HG02798 (cell line): ENCODE data around the gene MYO7B.
"Not testable (repeated sequence)": the region's sequence is repeated elsewhere in the genome, so short reads cannot be mapped to it uniquely, and the experiment has no call there.

Experiments
- ATAC-seq: cut with Tn5 transposase; IDR thresholded peaks from one replicate; pipeline ENCODE4 v1.9.1; 2021; ENCODE audit warnings: mild to moderate bottlenecking; ENCODE audit not compliant: unreplicated experiment, poor library complexity

The MYO7B gene

DNA sequence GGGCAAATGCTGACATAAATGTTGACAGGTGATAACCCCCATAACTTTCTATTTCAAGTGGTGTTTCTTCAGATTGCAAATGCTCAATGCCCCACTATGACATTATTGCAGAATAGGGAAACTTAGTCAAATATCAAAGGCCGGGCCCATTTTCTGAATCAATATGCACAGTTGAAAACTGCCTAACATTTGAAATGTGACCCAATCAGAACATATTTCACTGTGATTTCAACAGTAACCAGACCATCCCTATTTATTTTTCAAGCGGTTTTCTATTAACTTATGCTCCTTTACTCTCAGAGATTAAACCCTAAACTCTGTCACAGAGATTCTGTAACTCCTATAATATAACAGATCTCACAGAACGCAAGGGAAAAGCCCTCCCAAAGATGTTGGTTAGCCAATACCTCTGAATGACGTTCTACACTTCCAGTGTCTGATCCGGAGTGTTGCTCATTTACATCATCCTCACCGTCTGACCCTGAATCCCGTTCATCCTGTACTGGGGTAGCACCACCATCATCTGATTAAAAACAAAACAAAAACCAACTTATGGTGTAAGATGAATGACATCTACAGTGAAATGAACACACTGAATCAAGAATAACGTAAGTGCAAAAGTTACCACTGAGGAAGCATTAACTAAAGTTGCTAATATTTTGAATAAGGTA lies 12.1 kb upstream of the MYO7B start:
- ATAC-seq = no peak

DNA sequence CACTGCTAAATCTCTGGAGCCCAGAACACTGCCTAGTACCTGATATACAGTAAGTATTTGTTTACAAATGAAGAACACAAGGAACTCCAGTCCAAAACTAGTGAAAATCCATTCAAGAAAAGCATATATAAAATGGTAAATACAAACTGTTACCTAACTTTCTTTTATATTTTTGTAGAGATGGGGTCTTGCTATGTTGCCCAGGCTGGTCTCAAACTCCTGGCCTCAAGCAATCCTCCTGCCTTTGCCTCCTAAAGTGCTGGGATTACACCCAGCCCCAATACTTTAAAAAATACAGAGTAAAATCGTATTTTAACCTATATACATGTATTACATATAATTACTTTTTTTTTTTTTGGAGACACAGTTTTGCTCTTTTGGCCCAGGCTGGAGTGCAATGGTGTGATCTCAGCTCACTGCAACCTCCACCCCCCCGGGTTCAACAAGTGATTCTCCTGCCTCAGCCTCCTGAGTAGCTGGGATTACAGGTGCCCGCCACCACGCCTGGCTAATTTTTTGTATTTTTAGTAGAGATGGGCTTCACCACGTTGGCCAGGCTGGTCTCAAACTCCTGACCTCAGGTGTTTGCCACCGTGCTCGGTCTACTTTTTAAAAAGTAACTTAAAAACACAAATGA lies 11.2 kb upstream of the MYO7B start:
- ATAC-seq = not testable (repeated sequence)

DNA sequence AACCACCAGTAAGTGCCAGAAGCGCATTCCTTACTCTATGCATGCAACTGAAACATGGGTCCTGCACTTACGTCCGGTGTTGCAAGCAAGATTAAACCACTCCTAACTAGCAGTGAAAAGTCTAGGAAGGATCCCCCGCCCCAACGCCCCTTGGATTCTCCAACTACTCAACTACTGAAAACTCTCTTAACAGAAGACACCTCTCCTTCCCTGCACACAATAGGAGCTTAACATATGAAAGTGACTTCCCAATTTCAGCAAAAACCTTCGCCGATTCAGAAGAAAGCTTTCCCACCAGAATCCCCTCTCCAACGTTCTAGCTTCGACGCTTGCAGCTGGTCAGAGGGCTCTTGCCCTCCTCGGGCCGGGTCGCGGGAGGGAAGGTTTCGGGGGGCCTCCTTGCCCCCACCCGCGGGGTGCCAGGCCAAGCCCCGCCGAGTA lies 9.8 kb upstream of the MYO7B start:
- ATAC-seq = no peak

DNA sequence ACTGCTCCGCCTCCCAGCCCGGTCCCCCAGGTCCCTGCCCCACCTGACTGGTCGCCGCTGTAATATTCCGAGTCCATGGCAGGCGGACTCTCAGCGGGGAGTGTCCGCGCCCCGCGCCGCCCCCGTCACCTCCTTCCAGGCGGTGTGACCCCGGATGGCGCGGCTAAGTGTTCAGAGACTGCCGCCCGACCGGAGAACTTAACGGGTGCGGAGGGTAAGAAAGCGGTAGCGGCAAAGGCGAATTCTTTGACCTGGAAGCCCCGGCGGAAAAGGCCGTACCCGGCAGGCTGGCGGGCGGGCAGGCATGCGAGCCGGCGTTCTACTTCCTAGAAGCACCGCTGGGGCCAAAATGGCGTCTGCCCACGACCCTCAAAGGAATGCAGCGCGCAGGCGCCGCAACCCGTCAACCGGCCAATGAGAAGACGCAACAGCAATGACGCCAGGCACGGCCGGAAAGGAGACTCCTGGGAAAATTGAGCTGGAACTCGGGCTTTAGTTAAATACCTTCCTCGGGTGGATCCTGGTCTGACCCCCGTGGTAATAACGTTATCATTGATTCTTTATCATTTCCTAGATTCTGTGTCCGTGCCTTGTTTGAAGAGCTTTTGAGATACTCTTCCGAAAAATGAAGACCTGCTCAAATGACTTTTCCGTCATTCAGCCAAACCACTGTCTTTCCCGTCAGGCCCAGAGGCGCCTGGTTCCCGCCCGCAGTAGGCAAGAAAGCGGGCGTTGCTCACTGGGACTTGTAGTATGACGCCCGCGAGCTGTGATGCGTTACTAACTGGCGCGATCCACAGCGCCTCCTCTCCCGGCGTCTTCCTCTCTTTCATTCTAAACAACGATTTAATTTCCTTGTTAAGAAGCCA lies 9.1 kb upstream of the MYO7B start, which contains the start of gene IWS1:
Gene IWS1 (minus strand): TSS at position 358 of the 869 bp plus-strand sequence. CDS start 281 bp downstream, at position 77.
- peak; percentile 94 for ATAC-seq

DNA sequence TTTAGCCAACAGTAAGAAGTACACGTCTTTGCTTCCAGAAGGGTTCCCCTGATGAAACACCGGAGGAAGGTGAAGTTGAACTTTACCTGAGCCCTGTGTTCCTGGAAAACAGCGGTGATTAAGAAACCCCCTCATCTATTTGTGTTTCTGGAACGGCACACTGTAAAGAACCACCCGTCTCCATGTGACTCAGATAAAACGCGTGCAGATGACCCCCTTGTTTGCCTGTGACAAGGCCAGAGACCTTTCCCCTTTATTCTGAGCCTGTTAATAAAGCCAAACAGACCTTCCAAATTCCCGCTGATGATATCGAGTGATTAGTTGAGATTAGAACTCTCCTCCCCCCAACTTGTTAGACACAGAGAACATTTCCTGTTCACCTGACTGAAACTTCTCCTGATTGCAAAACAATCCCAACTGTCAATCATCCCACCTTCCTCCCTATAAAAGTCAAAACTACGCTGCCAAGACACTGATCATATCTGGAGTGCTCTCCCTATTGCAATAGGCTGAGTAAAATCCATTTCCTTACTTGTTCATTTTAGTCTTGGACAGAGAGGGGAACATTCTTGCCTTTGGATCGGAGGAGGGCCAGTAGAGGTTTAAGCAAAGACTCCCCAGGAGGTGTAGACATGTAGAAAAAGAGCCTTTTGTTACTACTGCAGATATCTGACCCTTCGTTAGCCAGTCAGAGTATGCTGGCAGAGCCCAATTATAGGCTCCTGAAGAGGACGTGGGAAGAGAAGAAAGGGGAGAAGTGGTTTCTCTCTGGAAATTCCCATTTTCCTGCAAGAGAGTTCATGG lies 8.3 kb upstream of the MYO7B start:
- peak; percentile 2 for ATAC-seq

DNA sequence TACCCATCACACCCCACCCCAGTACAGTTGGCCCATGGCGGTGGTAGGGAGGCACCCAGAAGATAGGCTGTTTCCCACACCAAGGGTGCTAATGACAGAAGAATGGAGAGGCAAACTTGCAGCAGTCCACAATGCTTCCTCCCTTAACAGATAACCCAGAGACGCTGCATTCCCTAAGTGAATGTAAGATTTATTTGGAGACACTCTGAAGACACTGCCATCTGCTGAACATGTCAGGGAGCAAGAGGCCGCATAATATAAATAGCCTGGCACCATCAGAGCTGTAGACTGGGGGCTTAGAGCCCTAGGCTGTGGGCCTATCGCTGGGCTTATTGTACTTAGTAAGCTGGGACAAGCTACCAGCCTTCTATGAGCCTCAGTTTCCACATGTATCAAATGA lies 7.0 kb upstream of the MYO7B start:
- no peak for ATAC-seq

DNA sequence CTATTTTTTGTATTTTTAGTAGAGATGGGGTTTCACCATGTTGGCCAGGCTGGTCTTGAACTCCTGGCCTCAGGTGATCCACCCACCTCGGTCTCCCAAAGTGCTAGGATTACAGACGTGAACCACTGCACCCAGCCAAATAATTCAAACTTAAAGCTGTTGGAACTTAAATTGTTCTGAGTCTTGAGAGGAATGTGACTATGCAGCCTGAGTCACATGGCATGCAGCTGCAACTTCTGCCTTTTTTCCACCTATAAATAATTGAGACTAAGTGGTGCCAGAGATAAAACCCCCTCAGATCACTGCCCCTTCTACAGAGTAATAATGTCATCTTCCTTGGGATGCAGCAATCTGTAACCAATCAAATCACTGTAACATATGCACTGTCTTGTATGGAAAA lies 6.1 kb upstream of the MYO7B start:
- not testable (repeated sequence) for ATAC-seq

DNA sequence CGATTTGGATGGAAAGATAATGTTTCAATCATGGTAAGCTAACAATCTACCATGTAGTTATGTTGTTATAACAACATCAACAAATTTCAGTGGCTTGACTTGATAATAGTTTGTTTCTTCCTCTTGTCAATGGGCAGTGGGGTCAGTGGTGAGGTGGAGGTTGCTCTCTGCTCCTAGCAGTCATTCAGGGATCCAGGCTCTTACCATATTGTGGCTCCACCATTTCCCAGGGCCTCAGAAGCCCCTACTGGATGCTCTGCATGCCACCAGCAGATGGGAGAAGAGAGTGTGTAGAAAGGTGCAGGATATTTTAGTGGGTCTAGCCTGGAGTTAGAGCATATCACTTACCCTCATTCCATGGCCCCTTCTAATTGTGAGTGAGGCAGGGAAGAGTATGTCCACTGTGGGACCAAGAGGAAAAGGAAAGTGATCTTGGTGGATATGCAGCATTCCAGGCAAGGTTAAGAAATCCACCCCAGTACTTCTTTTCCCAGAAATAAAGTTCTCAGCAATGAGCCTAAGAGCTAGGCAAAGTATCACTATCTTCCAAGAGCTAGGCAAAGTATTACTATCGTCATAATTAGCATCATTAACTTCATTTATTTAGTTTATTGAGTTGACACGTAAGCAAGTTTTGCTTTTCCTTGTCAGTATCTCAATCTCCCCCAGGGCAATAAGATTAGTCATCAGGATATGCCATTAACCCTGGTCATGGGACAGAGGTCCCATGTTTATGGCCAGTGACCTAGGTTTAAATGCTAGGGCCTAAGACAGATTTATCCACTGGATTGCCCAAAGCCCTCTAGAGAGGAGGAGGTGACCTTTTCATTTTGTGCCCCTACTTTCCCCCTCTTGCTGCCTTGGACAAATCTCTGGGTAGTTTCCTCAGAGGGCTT lies 5.0 kb upstream of the MYO7B start:
- no peak for ATAC-seq

DNA sequence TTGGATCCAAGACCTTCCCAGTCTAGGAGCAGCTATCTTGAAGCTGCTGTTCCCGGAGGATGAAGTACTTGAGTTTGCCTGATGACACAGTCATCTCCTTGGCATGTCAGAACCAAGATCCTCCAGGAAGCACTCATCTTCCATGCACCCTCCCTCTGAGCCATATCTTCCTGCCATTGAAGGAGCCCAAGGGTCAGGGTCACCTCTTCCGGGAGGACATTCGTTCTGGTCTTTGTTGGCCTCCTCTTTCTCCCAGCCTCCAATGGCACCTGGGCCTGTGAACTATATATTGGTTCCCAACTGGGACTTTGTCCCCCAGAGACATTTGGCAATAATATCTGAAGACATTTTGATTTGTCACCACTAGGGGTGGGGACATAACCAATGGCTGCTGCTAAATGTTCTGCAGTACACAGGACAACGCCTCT lies 4.2 kb upstream of the MYO7B start:
- ATAC-seq = no peak

DNA sequence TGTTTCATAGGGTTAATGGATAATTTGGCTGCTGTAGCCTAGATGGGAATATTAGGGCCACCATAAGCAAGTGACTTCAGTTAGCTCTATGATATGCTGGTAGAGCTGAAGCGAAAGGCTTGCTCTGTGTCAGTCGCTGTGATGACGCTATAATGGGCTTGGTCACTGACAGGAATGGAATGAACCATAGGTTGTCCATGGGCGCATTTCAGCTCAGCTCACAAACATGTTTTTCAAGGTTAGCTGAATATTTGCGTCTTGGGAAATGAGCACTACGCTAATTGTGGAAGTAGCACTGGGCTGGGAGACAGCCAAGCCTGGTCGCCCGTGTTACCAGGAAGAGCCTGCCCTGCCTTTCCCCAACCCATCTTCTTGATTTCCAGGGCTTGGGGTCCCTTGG lies 3.2 kb upstream of the MYO7B start:
- no peak for ATAC-seq

DNA sequence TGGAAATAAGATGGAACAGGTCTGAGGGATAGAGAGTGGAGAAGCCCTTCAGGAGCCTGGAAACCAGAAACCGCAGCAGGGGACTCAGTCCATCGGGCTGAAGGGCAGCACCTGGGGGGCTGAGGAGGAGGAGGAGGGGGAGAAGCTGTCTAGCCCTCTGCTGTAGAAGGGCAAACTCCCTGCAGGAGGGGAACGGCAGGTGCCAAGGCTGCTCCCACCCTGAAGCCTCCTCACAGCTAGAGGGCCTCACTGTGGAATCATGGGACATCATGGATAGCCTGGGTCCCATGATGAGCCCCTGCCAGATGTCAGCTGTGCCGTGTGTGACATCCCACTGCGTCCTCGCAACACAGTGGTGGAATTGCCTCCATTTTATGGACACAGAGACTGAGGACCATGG lies 435 bp downstream of the MYO7B start:
- ATAC-seq = no peak

DNA sequence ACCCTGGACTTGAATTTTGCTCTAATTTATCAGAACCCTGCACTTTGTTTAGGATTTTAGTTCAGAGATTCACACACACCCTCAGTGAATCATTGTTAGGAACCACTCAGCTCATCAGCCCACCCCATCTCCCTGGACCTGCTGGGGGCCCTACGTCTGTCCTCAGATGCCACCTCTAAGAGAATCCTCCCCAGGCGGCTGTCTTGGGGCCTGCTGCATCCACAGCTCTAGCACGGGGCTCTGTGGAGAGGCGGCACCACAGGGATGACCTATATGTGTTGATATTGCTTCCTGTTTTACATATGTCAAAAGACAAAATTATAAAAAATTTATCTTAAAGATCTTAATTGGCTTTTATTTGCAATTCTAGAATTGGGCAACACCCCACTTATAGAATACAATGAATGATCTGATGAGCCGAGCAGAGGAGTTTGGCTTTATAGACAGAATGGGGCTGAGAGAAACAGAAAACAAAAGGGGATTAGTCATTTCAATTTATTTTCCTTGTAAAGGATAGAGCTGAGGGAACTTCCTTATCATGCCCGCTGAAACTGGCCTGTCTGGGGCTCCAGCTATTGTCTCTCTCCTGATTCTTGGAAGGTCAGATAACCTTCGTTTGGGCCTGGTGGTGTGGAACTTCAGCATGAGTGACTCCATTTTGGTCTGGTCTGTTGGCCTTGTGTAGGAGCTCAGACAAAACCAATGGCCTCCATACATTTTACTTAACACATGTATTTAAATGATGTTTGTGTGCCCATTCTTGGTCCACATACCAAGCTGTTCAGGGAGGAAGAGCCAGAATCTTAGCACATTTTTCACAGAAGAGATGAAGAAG lies 1.4 kb downstream of the MYO7B start:
- ATAC-seq = no peak

DNA sequence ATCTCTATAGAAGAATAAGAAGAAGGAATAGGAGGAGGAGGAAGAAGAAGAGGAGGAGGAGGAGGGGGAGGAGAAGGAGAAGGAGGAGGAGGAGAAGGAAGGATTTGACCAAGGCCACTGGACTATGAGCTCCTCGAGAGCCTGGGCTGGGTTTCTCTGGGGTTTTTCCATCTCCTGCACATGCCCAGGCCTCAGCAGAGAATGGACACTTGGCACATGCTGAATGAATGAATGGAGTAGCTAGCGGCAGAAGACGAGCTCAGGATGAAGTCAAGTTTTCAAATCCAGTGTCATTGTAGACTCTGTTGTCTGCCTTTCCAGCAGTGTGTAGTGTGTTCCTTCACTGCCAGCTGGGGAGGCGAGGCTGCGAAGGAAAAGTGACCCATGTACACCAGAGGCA lies 2.2 kb downstream of the MYO7B start:
- ATAC-seq = no peak

DNA sequence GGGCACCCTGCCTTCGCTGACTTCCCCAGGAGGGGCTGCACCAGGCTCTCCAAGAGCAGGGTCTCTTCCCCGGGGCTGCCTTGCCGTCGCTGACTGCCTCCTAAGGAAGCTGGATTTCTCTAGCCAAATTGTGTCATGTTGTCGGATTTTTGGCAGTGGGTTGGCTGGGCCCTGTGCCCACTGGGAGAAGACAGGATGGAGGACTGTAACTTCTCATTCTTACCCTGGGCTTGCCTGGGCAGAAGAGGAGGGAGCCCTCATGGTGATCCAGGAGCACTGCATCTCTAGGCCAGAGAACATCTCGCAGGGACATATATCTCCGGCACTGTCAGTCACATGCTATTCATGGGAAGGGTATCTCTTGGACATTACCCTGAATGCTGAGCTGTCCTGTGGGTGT lies 6.3 kb downstream of the MYO7B start:
- no peak for ATAC-seq

DNA sequence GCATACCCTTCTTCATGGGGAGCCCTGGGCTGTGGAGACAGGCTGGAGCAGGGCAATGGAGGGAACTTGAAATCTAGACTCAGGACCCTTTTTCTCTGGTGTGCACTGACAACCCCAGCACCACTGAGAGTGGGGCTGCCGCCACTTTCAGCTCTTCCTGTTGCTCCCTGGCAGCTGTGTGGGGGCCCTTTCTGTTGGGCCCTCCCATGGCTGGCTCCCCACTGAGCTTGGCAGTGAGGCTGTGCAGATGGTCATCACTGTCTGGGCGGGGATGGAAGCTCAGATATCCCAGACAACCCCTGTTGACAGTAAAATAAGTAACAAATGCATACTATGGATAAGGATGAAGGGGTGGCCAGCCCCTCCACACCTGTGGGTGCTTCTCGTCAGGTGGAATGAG lies 6.7 kb downstream of the MYO7B start:
- no peak for ATAC-seq

DNA sequence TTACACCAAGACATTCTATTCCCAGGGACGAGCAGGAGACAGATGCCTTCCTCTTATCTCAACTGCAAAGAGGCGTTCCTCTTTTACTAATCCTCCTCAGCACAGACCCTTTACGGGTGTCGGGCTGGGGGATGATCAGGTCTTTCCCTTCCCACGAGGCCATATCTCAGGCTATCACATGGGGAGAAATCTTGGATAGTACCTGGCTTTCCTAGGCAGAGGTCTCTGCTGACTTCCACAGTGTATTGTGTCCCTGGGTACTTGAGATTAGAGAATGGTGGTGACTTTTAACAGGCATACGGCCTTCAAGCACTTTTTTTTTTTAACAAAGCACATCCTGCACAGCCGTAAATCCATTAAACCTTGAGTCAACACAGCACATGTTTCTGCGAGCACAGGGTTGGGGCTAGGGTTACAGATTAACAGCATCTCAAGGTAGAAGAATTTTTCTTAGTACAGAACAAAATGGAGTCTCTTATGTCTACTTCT lies 7.6 kb downstream of the MYO7B start:
- ATAC-seq = not testable (repeated sequence)

DNA sequence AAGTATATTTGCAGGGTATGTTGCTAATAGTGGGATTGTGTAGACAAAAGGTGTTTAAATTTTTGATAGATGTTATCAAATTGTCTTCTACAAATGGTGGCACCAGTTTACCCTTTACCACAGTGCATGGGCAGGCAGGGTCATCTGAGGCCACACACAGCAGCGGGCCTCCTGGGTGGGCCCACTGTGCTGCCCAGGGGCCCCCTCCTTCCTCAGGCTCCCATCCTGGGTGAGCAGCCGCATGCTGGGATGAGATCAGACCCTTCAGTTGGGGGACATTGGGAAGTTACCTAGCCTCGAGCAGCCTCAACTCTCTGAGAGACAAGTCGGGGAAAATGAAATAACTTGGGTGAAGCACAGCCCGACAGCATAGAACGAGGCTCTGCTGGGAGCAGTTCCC lies 9.7 kb downstream of the MYO7B start:
- ATAC-seq = no peak

DNA sequence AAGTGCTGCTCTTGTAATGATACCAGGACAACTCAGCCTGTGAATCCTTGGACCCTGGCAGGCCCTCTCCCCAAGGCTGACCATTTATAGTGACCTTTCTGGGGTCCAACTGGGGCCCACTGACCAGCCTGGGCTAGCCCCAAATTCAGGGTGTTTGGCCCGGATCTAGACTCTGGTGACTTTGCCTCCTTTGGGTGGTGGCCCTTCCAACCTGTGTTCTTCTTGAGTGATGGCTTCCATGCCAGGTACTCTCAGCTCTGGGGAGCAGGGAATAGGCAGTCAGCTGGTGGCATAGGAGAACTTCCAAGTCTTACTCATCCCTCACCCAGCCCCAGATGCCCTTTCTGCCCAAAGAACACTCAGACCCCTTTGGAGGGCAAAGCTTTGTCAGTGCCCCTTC lies 10.3 kb downstream of the MYO7B start:
- no peak for ATAC-seq
